ENCODE data around the gene ADISSP. TPM values are rescaled to one million over a fixed set of nuclear protein-coding genes. Genes with fewer than 3 reads are reported as not detected.

ADISSP gene
- total and polyA plus RNA-seq, 2 of the 13 experiments (the other 11 are each of a cell fraction or from before 2014, with no cell fraction given): 38.3 to 90.6 TPM

DNA sequence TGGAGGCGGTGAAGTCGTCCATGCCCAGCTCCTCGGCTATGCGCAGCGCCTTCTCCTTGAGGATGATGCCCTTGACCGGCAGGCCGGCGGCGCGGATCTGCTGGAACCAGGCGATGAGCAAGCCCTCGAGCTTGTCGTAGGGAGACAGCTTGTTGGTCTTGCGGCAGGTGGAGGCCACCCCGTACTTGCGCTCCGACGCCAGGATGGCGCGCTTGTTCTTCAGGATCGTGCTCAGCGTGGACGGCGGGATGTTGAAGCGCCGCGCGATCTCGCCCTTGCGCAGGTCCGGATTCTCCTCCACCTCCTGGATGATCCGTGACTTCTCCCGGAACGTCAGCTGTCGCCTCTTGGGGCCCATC is 18.6 kb upstream of the ADISSP start (continued):
- no peak for TF ChIP-seq ZNF230 (CRISPR knock-in tag; IDR thresholded peaks at IDR 0.05)
- TF ChIP-seq ZNF850 (CRISPR knock-in tag; conservative IDR thresholded peaks at IDR 0.05): no peak
- no peak for TF ChIP-seq ZNF136 (CRISPR knock-in tag; IDR thresholded peaks at IDR 0.05; ENCODE audit: low read depth)
- no peak; the same call in 1 of the 2 replicates for TF ChIP-seq ZBTB4 (CRISPR knock-in tag; IDR thresholded peaks at IDR 0.05; ENCODE audit: borderline replicate concordance)
- TF ChIP-seq HNRNPH1 (optimal IDR thresholded peaks at IDR 0.05; ENCODE audit: low read depth, low read length): no peak
- TF ChIP-seq TFDP1 (CRISPR knock-in tag; IDR thresholded peaks at IDR 0.05; ENCODE audit: borderline replicate concordance): 0 out of 2 replicates have a peak, but pooled peaks have one; percentile 49
- no peak for TF ChIP-seq ARNT (IDR thresholded peaks at IDR 0.05)
- TF ChIP-seq, protein P1, sequence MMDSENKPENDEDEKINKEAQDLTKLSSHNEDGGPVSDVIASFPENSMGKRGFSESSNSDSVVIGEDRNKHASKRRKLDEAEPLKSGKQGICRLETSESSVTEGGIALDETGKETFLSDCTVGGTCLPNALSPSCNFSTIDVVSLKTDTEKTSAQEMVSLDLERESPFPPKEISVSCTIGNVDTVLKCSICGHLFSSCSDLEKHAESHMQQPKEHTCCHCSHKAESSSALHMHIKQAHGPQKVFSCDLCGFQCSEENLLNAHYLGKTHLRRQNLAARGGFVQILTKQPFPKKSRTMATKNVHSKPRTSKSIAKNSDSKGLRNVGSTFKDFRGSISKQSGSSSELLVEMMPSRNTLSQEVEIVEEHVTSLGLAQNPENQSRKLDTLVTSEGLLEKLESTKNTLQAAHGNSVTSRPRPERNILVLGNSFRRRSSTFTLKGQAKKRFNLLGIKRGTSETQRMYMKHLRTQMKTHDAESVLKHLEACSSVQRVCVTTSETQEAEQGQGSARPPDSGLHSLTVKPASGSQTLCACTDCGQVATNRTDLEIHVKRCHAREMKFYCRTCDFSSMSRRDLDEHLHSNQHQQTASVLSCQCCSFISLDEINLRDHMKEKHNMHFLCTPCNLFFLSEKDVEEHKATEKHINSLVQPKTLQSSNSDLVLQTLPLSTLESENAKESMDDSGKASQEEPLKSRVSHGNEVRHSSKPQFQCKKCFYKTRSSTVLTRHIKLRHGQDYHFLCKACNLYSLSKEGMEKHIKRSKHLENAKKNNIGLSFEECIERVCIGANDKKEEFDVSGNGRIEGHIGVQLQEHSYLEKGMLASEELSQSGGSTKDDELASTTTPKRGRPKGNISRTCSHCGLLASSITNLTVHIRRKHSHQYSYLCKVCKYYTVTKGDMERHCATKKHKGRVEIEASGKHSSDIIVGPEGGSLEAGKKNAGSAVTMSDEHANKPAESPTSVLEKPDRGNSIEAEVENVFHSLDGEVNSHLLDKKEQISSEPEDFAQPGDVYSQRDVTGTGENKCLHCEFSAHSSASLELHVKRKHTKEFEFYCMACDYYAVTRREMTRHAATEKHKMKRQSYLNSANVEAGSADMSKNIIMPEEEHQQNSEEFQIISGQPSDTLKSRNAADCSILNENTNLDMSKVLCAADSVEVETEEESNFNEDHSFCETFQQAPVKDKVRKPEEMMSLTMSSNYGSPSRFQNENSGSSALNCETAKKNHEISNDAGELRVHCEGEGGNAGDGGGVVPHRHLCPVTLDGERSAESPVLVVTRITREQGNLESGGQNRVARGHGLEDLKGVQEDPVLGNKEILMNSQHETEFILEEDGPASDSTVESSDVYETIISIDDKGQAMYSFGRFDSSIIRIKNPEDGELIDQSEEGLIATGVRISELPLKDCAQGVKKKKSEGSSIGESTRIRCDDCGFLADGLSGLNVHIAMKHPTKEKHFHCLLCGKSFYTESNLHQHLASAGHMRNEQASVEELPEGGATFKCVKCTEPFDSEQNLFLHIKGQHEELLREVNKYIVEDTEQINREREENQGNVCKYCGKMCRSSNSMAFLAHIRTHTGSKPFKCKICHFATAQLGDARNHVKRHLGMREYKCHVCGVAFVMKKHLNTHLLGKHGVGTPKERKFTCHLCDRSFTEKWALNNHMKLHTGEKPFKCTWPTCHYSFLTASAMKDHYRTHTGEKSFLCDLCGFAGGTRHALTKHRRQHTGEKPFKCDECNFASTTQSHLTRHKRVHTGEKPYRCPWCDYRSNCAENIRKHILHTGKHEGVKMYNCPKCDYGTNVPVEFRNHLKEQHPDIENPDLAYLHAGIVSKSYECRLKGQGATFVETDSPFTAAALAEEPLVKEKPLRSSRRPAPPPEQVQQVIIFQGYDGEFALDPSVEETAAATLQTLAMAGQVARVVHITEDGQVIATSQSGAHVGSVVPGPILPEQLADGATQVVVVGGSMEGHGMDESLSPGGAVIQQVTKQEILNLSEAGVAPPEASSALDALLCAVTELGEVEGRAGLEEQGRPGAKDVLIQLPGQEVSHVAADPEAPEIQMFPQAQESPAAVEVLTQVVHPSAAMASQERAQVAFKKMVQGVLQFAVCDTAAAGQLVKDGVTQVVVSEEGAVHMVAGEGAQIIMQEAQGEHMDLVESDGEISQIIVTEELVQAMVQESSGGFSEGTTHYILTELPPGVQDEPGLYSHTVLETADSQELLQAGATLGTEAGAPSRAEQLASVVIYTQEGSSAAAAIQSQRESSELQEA (CRISPR knock-in tag; IDR thresholded peaks at IDR 0.05; ENCODE audit: not compliant biosample characterization): no peak
- peak; percentile 74 for TF ChIP-seq RBFOX2 (IDR thresholded peaks at IDR 0.05; ENCODE audit: low read depth, low read length)
- TF ChIP-seq ZNF274 (CRISPR knock-in tag; IDR thresholded peaks at IDR 0.05): 0 out of 2 replicates have a peak, but pooled peaks have one; percentile 2
- TF ChIP-seq ZNF768 (CRISPR knock-in tag; IDR thresholded peaks at IDR 0.05): peak; percentile 50; the same call in 1 of the 2 replicates
- TF ChIP-seq ETS1 (CRISPR knock-in tag; IDR thresholded peaks at IDR 0.05): no peak
- TF ChIP-seq ZNF343 (CRISPR knock-in tag; IDR thresholded peaks at IDR 0.05): no peak
- TF ChIP-seq, protein P2, sequence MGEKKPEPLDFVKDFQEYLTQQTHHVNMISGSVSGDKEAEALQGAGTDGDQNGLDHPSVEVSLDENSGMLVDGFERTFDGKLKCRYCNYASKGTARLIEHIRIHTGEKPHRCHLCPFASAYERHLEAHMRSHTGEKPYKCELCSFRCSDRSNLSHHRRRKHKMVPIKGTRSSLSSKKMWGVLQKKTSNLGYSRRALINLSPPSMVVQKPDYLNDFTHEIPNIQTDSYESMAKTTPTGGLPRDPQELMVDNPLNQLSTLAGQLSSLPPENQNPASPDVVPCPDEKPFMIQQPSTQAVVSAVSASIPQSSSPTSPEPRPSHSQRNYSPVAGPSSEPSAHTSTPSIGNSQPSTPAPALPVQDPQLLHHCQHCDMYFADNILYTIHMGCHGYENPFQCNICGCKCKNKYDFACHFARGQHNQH (CRISPR knock-in tag; IDR thresholded peaks at IDR 0.05): no peak; the same call in 1 of the 2 replicates

Data from HepG2 (cell line).